Measurements from ENCODE around the gene CREG2.
A peak's percentile ranks its signal among the peaks of the same experiment; 100 is the strongest.

Gene CREG2

DNA sequence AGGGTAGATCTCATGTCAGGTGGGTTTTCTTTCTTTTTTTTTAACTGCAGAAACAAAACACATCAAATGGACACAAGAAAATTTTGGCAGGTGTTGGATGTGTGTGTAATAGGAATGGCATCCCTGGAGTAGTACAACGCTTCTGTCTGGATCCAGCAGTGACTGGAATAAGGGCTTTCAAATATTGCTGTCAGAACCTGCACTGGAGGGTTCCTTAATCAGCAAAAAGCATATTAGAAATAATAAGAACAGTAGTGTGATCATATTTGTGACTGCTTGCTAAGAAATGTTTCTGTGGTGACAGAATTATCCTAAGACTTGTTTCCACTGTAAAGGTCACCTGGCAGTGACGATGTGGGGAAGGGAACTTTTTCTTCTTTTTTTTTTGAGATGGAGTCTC lies 30.8 kb downstream of the CREG2 start:
- H2BK12ac ChIP-seq (ENCODE audit: low read length) = no peak overlapping the region
- H3K4me2 ChIP-seq (ENCODE audit: insufficient read depth, low read length, poor library complexity, severe bottlenecking) = no peak overlapping the region
- H3K14ac ChIP-seq (ENCODE audit: low read length) = no peak overlapping the region
- DNase-seq (ENCODE audit: low spot score) = no peak
- H3K79me1 ChIP-seq (ENCODE audit: low read depth, low read length) = no peaks in the 10 kb centered on the region
- H3K23ac ChIP-seq (ENCODE audit: low read depth, low read length, poor library complexity) = no peak overlapping the region
- H3K4ac ChIP-seq (ENCODE audit: low read length) = no peak overlapping the region
- H3K9ac ChIP-seq (ENCODE audit: low read depth, low read length, poor library complexity) = no peak overlapping the region
- H3K4me1 ChIP-seq (ENCODE audit: control insufficient read depth in 2 of 2, insufficient read depth in 1 of 2, low read depth in 1 of 2, low read length in 2 of 2) = no peaks in the 10 kb centered on the region
- H3K27ac ChIP-seq (replicated peaks; ENCODE audit: low read length) = no peak overlapping the region
- WGBS, 2 donors (ENCODE audit: extremely low coverage in 2 of 2, insufficient read length in 2 of 2, insufficient replicate concordance in 1 of 2) = no CpG with 5 or more reads among the region's 2 CpGs
- no peak overlapping the region for H2AFZ ChIP-seq (ENCODE audit: low read length)
- H4K8ac ChIP-seq (ENCODE audit: low read depth, low read length) = no peak overlapping the region
- no peak overlapping the region for H4K91ac ChIP-seq (ENCODE audit: low read depth, low read length, poor library complexity)
- no peaks in the 10 kb centered on the region for H3K36me3 ChIP-seq (replicated peaks in 1 of 2; ENCODE audit: control insufficient read depth in 2 of 2, insufficient read depth in 2 of 2, low read length in 2 of 2)
- no peak overlapping the region for H3K18ac ChIP-seq (ENCODE audit: low read length)
- no peak overlapping the region for H3K4me3 ChIP-seq (ENCODE audit: low read length in 2 of 2)
- no peak overlapping the region for H2BK5ac ChIP-seq (ENCODE audit: low read length)
- H2BK120ac ChIP-seq (ENCODE audit: low read depth, low read length) = no peak overlapping the region
- no peaks in the 10 kb centered on the region for H3K27me3 ChIP-seq (ENCODE audit: control insufficient read depth in 3 of 3, insufficient read depth in 3 of 3, low read depth in 1 of 3, low read length in 3 of 3)
- H2BK15ac ChIP-seq (ENCODE audit: low read length) = no peak overlapping the region
- no peaks in the 10 kb centered on the region for H3K9me3 ChIP-seq (replicated peaks in 1 of 2; ENCODE audit: control insufficient read depth in 2 of 2, insufficient read depth in 1 of 2, low read depth in 1 of 2, low read length in 2 of 2)
- no peak overlapping the region for H2AK5ac ChIP-seq (ENCODE audit: low read depth, low read length)

- H2BK5ac ChIP-seq (ENCODE audit: low read length) = no peak overlapping the region
- H3K4me2 ChIP-seq (ENCODE audit: insufficient read depth, low read length, poor library complexity, severe bottlenecking) = no peak overlapping the region
- no peak overlapping the region for H3K14ac ChIP-seq (ENCODE audit: low read length)
- no peak for DNase-seq (ENCODE audit: low spot score)
- no CpG with 5 or more reads among the region's 6 CpGs for WGBS, 2 donors (ENCODE audit: extremely low coverage in 2 of 2, insufficient read length in 2 of 2, insufficient replicate concordance in 1 of 2)
- H3K9ac ChIP-seq (ENCODE audit: low read depth, low read length, poor library complexity) = no peak overlapping the region
- no peaks in the 10 kb centered on the region for H3K79me1 ChIP-seq (ENCODE audit: low read depth, low read length)
- H3K9me3 ChIP-seq (replicated peaks in 1 of 2; ENCODE audit: control insufficient read depth in 2 of 2, insufficient read depth in 1 of 2, low read depth in 1 of 2, low read length in 2 of 2) = no peaks in the 10 kb centered on the region
- H3K4me3 ChIP-seq (ENCODE audit: low read length in 2 of 2) = no peak overlapping the region
- H3K18ac ChIP-seq (ENCODE audit: low read length) = no peak overlapping the region
- H4K91ac ChIP-seq (ENCODE audit: low read depth, low read length, poor library complexity) = no peak overlapping the region
- H3K4ac ChIP-seq (ENCODE audit: low read length) = no peak overlapping the region
- H2BK12ac ChIP-seq (ENCODE audit: low read length) = no peak overlapping the region
- H4K8ac ChIP-seq (ENCODE audit: low read depth, low read length) = no peak overlapping the region
- H3K36me3 ChIP-seq (replicated peaks in 1 of 2; ENCODE audit: control insufficient read depth in 2 of 2, insufficient read depth in 2 of 2, low read length in 2 of 2) = no peaks in the 10 kb centered on the region
- H2AFZ ChIP-seq (ENCODE audit: low read length) = no peak overlapping the region
- H3K27ac ChIP-seq (replicated peaks; ENCODE audit: low read length) = no peak overlapping the region
- no peaks in the 10 kb centered on the region for H3K27me3 ChIP-seq (ENCODE audit: control insufficient read depth in 3 of 3, insufficient read depth in 3 of 3, low read depth in 1 of 3, low read length in 3 of 3)
- no peak overlapping the region for H2BK15ac ChIP-seq (ENCODE audit: low read length)
- H3K4me1 ChIP-seq (ENCODE audit: control insufficient read depth in 2 of 2, insufficient read depth in 1 of 2, low read depth in 1 of 2, low read length in 2 of 2) = no peaks in the 10 kb centered on the region
- no peak overlapping the region for H3K23ac ChIP-seq (ENCODE audit: low read depth, low read length, poor library complexity)
- H2BK120ac ChIP-seq (ENCODE audit: low read depth, low read length) = no peak overlapping the region
- no peak overlapping the region for H2AK5ac ChIP-seq (ENCODE audit: low read depth, low read length)
Measured at GRCh38 chr2:101356055-101356454, 31.2 kb downstream of the CREG2 start.

- no peaks in the 10 kb centered on the region for H3K79me1 ChIP-seq (ENCODE audit: low read depth, low read length)
- H3K36me3 ChIP-seq (replicated peaks in 1 of 2; ENCODE audit: control insufficient read depth in 2 of 2, insufficient read depth in 2 of 2, low read length in 2 of 2) = no peaks in the 10 kb centered on the region
- no peaks in the 10 kb centered on the region for H3K27me3 ChIP-seq (ENCODE audit: control insufficient read depth in 3 of 3, insufficient read depth in 3 of 3, low read depth in 1 of 3, low read length in 3 of 3)
- no CpG with 5 or more reads among the region's 10 CpGs for WGBS, 2 donors (ENCODE audit: extremely low coverage in 2 of 2, insufficient read length in 2 of 2, insufficient replicate concordance in 1 of 2)
- no peaks in the 10 kb centered on the region for H3K4me1 ChIP-seq (ENCODE audit: control insufficient read depth in 2 of 2, insufficient read depth in 1 of 2, low read depth in 1 of 2, low read length in 2 of 2)
- no peak overlapping the region for H3K9ac ChIP-seq (ENCODE audit: low read depth, low read length, poor library complexity)
- H2BK12ac ChIP-seq (ENCODE audit: low read length) = no peak overlapping the region
- no peak overlapping the region for H3K4ac ChIP-seq (ENCODE audit: low read length)
- H2BK15ac ChIP-seq (ENCODE audit: low read length) = no peak overlapping the region
- H4K91ac ChIP-seq (ENCODE audit: low read depth, low read length, poor library complexity) = no peak overlapping the region
- no peak overlapping the region for H3K18ac ChIP-seq (ENCODE audit: low read length)
- DNase-seq (ENCODE audit: low spot score) = no peak
- no peak overlapping the region for H3K4me3 ChIP-seq (ENCODE audit: low read length in 2 of 2)
- H3K4me2 ChIP-seq (ENCODE audit: insufficient read depth, low read length, poor library complexity, severe bottlenecking) = no peak overlapping the region
- no peak overlapping the region for H4K8ac ChIP-seq (ENCODE audit: low read depth, low read length)
- H3K23ac ChIP-seq (ENCODE audit: low read depth, low read length, poor library complexity) = no peak overlapping the region
- H2AK5ac ChIP-seq (ENCODE audit: low read depth, low read length) = no peak overlapping the region
- no peak overlapping the region for H3K27ac ChIP-seq (replicated peaks; ENCODE audit: low read length)
- no peak overlapping the region for H2AFZ ChIP-seq (ENCODE audit: low read length)
- H3K9me3 ChIP-seq (replicated peaks in 1 of 2; ENCODE audit: control insufficient read depth in 2 of 2, insufficient read depth in 1 of 2, low read depth in 1 of 2, low read length in 2 of 2) = no peaks in the 10 kb centered on the region
- no peak overlapping the region for H2BK5ac ChIP-seq (ENCODE audit: low read length)
- H2BK120ac ChIP-seq (ENCODE audit: low read depth, low read length) = no peak overlapping the region
- no peak overlapping the region for H3K14ac ChIP-seq (ENCODE audit: low read length)
Measured at GRCh38 chr2:101355401-101356054, 31.8 kb downstream of the CREG2 start.

- no peaks in the 10 kb centered on the region for H3K4me1 ChIP-seq (ENCODE audit: control insufficient read depth in 2 of 2, insufficient read depth in 1 of 2, low read depth in 1 of 2, low read length in 2 of 2)
- H3K79me1 ChIP-seq (ENCODE audit: low read depth, low read length) = no peaks in the 10 kb centered on the region
- H3K14ac ChIP-seq (ENCODE audit: low read length) = no peak overlapping the region
- H3K4me3 ChIP-seq (ENCODE audit: low read length in 2 of 2) = no peak overlapping the region
- no peak overlapping the region for H2AFZ ChIP-seq (ENCODE audit: low read length)
- no peaks in the 10 kb centered on the region for H3K27me3 ChIP-seq (ENCODE audit: control insufficient read depth in 3 of 3, insufficient read depth in 3 of 3, low read depth in 1 of 3, low read length in 3 of 3)
- H3K23ac ChIP-seq (ENCODE audit: low read depth, low read length, poor library complexity) = peak overlapping the region; percentile 56
- no peaks in the 10 kb centered on the region for H3K36me3 ChIP-seq (replicated peaks in 1 of 2; ENCODE audit: control insufficient read depth in 2 of 2, insufficient read depth in 2 of 2, low read length in 2 of 2)
- H3K27ac ChIP-seq (replicated peaks; ENCODE audit: low read length) = no peak overlapping the region
- H2BK15ac ChIP-seq (ENCODE audit: low read length) = no peak overlapping the region
- no peak for DNase-seq (ENCODE audit: low spot score)
- H2AK5ac ChIP-seq (ENCODE audit: low read depth, low read length) = no peak overlapping the region
- H2BK12ac ChIP-seq (ENCODE audit: low read length) = no peak overlapping the region
- H2BK5ac ChIP-seq (ENCODE audit: low read length) = no peak overlapping the region
- H4K8ac ChIP-seq (ENCODE audit: low read depth, low read length) = no peak overlapping the region
- no peaks in the 10 kb centered on the region for H3K9me3 ChIP-seq (replicated peaks in 1 of 2; ENCODE audit: control insufficient read depth in 2 of 2, insufficient read depth in 1 of 2, low read depth in 1 of 2, low read length in 2 of 2)
- no CpG with 5 or more reads among the region's 21 CpGs for WGBS, 2 donors (ENCODE audit: extremely low coverage in 2 of 2, insufficient read length in 2 of 2, insufficient replicate concordance in 1 of 2)
- no peak overlapping the region for H3K9ac ChIP-seq (ENCODE audit: low read depth, low read length, poor library complexity)
- H4K91ac ChIP-seq (ENCODE audit: low read depth, low read length, poor library complexity) = no peak overlapping the region
- H3K4me2 ChIP-seq (ENCODE audit: insufficient read depth, low read length, poor library complexity, severe bottlenecking) = no peak overlapping the region
- H2BK120ac ChIP-seq (ENCODE audit: low read depth, low read length) = no peak overlapping the region
- H3K4ac ChIP-seq (ENCODE audit: low read length) = no peak overlapping the region
- peak overlapping the region; percentile 19 for H3K18ac ChIP-seq (ENCODE audit: low read length)
Measured at GRCh38 chr2:101354420-101355311, 32.6 kb downstream of the CREG2 start.
